ENCODE results near the gene RAP1GDS1.
"Not testable (repeated sequence)": the region's sequence is repeated elsewhere in the genome, so short reads cannot be mapped to it uniquely, and the experiment has no call there.

RAP1GDS1 gene

DNA sequence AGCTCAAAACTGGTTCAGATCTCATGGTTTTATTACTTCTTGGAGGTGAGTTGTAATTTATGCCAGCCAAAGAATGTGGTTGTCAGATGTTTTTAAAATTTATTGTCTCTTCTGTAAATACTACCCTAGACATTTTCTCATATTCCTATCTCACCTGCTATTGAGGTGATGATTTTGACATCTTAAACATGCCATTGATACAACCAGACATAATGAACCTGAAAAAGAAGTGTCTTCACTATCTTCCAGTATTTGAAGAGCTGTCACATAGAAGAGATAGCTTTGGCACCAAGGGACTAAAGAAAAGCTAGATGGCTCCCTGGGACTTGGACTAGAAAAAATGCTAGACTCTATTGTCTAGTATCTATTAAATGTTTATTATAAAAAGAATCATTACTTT lies 155.7 kb downstream of the RAP1GDS1 start:
- Histone ChIP-seq H3K27ac (replicated peaks) (no peak overlapping the region), H3K27me3 (ENCODE audit: insufficient read depth, poor library complexity, severe bottlenecking) (no peaks in the 10 kb centered on the region), H3K4me3 (replicated peaks; ENCODE audit: insufficient read depth, low read length) (no peak overlapping the region)
- TF ChIP-seq POLR2AphosphoS5 (IDR thresholded peaks at IDR 0.05; ENCODE audit: low read depth): no peak
- TF ChIP-seq SPI1 (IDR thresholded peaks at IDR 0.05; ENCODE audit: borderline replicate concordance, low read depth): no peak
- no peak for TF ChIP-seq GABPA (IDR thresholded peaks at IDR 0.05; ENCODE audit: low read depth)
- TF ChIP-seq REST (IDR thresholded peaks at IDR 0.05; ENCODE audit: insufficient replicate concordance, low read depth): no peak
- TF ChIP-seq CTCF (IDR thresholded peaks at IDR 0.05; ENCODE audit: insufficient read depth, low read length): no peak
- no peak for DNase-seq (ENCODE audit: low read depth in 1 of 2, low spot score in 1 of 2)

DNA sequence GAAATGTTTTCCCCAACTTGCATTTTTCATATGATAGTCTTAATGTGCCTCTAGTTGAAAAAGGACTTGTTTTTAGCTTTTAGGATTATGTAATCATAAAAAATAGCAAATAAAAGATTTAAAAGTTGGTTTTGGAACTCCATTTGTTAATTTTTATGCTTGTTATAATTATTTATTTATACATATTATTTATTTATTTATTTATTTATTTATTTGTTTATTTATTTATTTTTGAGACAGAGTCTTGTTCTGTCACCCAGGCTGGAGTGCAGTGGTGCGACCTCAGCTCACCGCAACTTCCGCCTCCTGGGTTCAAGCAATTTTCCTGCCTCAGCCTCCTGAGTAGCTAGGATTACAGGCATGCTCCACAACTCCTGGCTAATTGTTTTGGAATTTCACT lies 159.0 kb downstream of the RAP1GDS1 start:
- H3K4me3 ChIP-seq (replicated peaks; ENCODE audit: insufficient read depth, low read length); DNase-seq (ENCODE audit: low read depth in 1 of 2, low spot score in 1 of 2); H3K27ac ChIP-seq (replicated peaks); H3K27me3 ChIP-seq (ENCODE audit: insufficient read depth, poor library complexity, severe bottlenecking): not testable (repeated sequence)

DNA sequence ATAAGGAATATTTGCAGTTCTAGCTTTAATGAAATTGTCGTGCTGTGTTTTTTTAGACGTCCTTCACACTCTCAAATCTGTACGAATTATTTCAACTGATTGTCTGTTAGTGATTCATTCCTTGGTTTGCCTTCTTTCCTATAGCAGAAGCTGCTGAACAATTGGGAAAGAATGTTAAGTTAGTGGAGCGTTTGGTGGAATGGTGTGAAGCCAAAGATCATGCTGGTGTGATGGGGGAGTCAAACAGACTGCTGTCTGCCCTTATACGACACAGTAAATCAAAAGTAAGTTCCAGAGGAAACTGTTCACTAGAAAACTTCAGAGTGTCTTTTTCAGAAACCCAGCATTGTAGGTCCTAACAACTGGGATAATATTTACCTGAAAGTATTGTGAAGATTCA lies 159.9 kb downstream of the RAP1GDS1 start:
- no peaks in the 10 kb centered on the region for H3K27me3 ChIP-seq (ENCODE audit: insufficient read depth, poor library complexity, severe bottlenecking)
- H3K4me3 ChIP-seq (replicated peaks; ENCODE audit: insufficient read depth, low read length): no peak overlapping the region
- no peak for DNase-seq (ENCODE audit: low read depth in 1 of 2, low spot score in 1 of 2)
- TF ChIP-seq SPI1 (IDR thresholded peaks at IDR 0.05; ENCODE audit: borderline replicate concordance, low read depth): no peak
- TF ChIP-seq REST (IDR thresholded peaks at IDR 0.05; ENCODE audit: insufficient replicate concordance, low read depth): no peak
- TF ChIP-seq POLR2AphosphoS5 (IDR thresholded peaks at IDR 0.05; ENCODE audit: low read depth): no peak
- TF ChIP-seq GABPA (IDR thresholded peaks at IDR 0.05; ENCODE audit: low read depth): no peak
- TF ChIP-seq CTCF (IDR thresholded peaks at IDR 0.05; ENCODE audit: insufficient read depth, low read length): no peak
- no peak overlapping the region for H3K27ac ChIP-seq (replicated peaks)

GRCh38 chr4:98423009-98423408 lies 161.8 kb downstream of the RAP1GDS1 start:
- Histone ChIP-seq H3K4me3 (replicated peaks; ENCODE audit: insufficient read depth, low read length) (no peak overlapping the region), H3K27me3 (ENCODE audit: insufficient read depth, poor library complexity, severe bottlenecking) (no peaks in the 10 kb centered on the region), H3K27ac (replicated peaks) (no peak overlapping the region)
- TF ChIP-seq CTCF (IDR thresholded peaks at IDR 0.05; ENCODE audit: insufficient read depth, low read length) (no peak), REST (IDR thresholded peaks at IDR 0.05; ENCODE audit: insufficient replicate concordance, low read depth) (no peak), POLR2AphosphoS5 (IDR thresholded peaks at IDR 0.05; ENCODE audit: low read depth) (no peak), GABPA (IDR thresholded peaks at IDR 0.05; ENCODE audit: low read depth) (no peak)
- DNase-seq (ENCODE audit: low read depth in 1 of 2, low spot score in 1 of 2): no peak
